Fibroblast of skin of scalp (primary cell): Measurements from ENCODE around the gene TRIO.

ENCODE experiments used
- DNase-seq: peaks from one replicate; pipeline ENCODE4 v3.0.0-alpha.2; 2013

The TRIO gene

GRCh38 chr5:14209222-14209822 lies 66.2 kb downstream of the TRIO start:
- DNase-seq = no peak

DNA sequence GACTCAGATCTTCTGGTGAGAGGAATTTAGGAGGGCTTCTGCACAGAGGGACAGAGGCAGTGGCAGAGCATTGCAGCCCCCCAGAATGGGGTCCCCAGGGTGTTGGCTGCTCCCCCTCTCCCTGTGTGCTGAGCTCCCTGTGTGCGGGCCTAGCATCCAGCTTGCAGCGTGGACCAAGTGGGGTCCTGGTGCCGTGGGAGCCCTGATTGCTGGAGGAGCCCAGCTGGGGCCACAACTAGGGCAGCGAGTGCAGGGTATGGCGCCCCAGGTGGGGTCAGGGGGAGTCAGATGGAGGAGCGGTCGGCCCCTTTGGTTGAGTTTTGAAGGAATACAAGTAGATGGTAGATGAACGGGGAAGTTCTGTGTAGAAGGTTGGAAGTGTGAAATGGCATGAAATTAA lies 66.7 kb downstream of the TRIO start:
- DNase-seq = no peak

GRCh38 chr5:14210729-14211128 lies 67.6 kb downstream of the TRIO start:
- DNase-seq = no peak

GRCh38 chr5:14211818-14212803 lies 69.0 kb downstream of the TRIO start:
- no peak for DNase-seq

DNA sequence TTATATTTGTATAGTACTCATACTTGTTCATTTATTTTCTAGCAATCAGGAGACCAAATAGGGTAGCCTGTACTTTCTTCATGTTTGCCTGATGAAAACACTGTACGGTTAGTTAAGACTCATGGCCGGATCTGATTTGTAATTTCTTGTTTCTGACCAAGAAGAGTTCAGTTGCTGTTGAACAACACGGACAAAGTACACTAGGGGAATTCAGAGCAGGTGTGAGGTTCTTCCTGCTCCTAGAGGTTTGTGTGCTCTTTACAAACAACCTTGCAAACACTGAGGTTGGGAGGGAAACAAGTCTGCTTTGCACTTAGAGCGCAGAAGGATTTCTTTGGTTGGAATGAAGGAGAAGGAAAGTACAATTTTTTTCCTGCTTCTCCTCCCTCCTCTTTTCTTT lies 69.7 kb downstream of the TRIO start:
- no peak for DNase-seq

- no peak for DNase-seq
These were observed 70.1 kb downstream of the TRIO start for GRCh38 chr5:14213253-14213652.

DNA sequence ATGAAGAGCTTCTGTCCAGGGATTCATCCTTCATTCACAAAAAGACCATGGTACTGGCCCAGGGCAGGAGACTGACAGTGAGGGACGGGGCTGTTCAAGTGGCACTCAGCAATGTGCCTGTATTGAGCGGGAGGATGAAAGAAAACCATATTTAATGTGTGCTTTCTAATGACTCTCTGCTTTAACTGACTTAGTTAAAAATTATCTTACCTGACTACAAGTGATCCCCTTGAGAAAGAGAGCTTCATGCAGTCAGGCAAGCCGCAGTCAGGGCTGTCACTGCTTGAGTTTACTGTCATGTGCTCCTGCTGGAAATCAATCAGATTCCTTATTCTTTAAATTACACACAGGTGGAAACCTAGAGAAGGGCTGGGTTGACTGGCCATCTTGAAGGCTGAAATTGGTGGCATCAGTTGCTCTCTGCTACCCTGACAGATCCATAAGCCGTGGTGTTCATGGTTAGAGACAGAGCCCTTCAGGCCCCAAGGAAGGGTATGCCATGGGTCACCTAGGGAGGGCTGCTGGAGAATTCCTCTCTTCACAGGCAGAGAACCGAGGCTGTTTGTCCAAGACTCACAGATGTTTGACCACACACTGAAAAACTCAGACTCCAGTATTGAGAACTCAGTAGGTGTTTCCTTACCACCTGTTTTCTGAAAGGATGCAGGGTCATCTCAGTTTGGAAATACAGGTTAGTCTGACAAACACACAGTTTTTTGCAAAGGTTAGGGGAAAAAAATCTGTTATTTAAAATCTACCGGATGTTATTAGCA lies 70.9 kb downstream of the TRIO start:
- no peak for DNase-seq

DNA sequence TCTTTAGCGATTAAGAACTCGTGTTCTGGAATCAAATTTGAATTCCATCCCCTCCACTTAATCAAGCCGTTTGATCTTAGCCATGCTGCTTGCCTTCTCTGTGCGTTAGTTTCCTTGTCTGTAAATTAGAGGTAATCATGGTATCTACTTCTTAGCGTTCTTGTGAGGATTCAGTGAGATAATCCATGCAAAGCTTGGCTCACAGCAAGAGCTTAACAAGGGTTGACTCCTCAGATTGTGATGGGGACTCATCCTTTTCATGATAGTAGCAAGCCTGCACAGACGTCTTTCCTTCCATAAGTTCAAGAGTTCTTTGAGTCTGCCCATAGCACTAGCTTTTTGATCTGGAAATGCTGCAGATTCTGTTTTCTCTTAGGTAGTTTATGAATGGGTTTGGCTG lies 72.8 kb downstream of the TRIO start:
- DNase-seq = no peak

GRCh38 chr5:14216372-14216771 lies 73.2 kb downstream of the TRIO start:
- no peak for DNase-seq

DNA sequence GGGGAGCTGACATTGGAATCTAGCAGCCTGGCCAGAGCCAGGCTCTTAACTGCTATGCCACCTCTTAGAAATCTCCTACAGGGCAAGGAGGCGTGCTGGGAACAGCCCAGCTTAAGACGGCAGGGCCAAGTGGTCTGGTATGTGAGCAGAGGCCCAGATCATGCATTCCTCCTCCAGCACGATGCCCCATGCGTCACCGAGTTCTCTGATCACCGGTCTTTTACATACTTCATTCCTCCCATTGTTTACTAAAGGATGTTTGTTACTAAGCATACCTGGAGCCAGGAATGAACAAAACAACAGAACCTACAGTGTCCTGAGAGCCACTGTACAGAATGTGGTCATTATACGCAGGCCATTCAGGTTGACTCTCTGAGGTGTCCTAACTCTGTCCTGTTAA lies 73.8 kb downstream of the TRIO start:
- no peak for DNase-seq

- DNase-seq = peak; percentile 45
These were observed 74.4 kb downstream of the TRIO start for GRCh38 chr5:14217587-14217986.

DNA sequence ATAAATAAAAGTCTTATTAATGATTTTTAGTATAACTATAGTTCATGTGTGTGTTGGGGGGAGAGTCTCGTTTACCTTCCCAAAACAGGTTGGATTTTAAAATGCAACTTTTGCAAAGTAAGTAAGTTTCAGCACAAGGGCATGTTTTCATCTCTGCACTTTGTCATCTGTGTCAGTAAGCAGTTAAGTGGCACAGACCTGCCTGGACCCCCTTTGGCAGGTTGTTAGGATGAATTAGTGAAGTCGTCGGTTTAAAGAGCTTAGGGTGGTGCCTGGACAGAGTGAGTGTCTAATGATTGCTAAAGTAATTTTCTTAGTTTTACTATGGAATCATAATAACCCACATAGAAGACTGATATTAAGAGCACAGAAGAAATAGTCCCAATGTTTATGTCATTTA lies 74.9 kb downstream of the TRIO start:
- DNase-seq = no peak

DNA sequence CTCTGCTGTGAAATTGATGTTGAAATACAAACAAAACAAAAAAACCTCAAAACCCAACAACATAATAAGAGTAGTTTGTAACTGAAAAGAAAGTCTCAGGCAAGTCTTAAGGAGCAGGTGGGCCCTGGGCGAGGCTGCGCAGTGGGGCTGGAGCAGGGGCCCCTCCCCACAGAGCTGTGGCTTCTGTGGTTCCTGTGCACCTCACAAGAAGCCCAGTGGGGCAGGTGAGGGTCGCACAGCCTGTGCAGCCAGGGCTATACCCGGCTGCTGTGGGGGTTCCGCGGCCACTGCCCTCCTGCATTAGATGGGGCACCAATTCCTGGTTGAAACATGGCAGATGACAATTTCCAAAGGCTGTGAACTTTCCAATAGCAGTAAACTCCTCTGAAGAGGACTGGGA lies 75.3 kb downstream of the TRIO start:
- DNase-seq = no peak

DNA sequence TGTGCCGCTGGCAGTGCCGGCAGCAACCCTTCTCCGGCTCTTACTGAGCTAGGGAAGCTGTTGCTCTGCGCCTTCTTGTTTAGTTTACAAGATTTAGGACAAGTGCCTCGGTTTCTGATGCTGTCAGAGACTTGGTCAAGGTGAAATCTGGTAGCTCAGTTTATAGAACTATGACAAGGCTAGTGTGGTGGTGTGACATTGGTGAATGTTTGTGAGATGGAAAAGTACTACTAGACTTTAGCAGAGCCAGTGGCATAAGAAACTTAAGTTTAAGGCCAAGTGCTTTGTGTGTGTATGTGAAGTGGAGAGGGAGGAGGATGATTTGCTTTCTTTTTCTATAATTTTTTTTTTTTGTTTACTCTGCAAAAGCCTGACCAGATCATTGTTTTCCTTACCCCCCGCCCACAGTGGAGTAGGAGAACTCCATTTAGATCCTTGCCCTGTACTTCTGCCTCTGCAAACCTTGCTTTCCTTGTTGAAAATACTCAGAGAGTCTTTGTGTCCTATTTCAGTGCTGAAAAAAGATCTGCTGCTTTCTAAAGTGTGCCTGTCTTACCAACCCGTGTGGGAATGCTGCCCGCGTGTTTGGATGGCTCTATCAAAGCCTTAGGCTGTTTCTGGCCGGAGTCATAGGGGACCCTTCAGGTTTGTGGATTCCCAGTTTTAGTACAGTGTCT lies 75.9 kb downstream of the TRIO start:
- peak; percentile 61 for DNase-seq

GRCh38 chr5:14219800-14220512 lies 76.8 kb downstream of the TRIO start:
- no peak for DNase-seq

- DNase-seq = no peak
These were observed 77.5 kb downstream of the TRIO start for GRCh38 chr5:14220642-14221041.

DNA sequence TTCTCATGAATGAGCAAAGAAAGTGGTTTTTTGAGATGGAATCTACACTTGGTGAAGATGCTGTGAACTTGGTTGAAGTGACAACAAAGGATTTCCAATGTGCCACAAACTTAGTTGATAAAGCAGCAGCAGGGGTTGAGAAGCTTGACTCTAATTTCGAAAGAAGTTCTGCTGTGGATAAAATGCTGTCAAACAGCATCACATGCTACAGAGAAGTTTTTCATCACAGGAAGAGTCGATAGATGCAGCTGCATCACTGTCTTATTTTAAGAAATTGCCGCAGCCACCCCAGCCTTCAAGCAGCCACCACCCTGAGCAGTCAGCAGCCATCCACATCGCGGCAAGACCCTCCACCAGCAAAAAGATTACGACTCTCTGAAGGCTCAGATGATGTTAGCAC lies 78.6 kb downstream of the TRIO start:
- DNase-seq = no peak

DNA sequence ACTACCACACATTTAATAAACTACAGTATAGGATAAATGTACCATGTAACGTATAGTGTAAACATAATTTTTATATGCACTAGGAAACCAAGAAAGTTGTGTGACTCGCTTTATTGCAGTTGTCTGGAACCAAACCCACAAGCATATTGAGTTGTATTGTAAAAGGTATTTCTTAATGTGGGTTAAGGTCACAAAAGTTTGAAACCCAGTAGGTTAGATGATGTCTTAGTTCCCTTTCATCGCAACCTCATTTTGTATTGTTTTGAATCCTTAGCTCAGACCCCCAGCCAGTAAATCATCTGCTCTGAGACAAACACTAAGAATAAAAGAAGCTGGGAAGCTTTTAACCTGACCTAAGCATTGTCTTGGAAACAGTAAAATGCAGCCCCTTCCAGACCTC lies 79.1 kb downstream of the TRIO start:
- DNase-seq = no peak

- DNase-seq = no peak
These were observed 80.2 kb downstream of the TRIO start for GRCh38 chr5:14223372-14223771.

DNA sequence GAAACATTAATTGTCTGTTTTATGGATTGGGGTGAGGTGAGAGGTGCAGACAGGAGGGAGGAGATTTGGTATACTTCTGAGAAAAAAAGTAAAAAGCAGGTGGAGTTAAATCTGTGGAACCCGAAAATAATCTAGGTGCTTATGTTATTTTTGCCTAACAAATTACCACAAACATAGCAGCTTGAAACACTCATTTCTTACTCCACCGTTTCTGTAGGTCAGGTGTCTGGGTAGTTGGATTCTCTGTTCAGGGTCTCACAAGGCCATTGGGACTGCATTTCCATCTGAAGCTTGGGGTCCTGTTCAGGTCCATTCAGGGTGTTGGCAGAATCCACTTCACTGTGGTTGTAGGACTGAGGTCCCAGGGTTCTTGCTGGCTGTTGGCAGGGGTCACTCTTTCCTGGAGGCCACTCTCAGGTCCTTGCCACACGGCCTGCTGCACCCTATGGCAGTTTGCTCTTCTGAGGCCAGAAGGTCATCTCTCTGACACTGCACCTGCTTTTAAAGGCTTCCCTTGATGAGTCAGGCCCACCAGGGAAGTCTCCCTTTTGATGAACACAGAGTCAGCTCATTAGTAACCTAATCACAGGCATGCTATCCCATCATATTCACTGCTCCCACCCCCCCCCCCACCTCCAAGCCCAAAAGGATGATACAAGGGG lies 82.2 kb downstream of the TRIO start:
- DNase-seq = no peak

DNA sequence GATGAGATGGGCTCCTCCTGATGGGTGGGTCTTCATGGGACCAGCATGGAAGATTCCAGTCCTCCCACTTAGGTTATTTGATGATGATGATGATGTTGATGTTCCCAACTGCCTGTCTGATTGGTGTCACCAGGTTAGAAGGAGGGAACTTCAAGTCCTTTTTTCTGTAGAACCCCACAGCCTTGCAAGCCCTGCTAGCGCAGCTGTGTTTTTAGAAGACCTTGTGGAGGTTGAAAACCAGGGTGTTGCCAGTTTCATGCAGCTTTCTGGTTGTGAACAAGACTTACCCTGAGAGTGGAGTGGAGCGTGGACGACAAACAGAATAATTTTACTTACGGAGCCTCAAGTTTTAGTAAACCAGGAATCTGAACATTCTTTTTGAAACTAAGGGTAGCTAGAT lies 83.0 kb downstream of the TRIO start:
- DNase-seq = no peak

GRCh38 chr5:14226554-14226953 lies 83.4 kb downstream of the TRIO start:
- DNase-seq = no peak
